GM21825 (cell line): ENCODE measurements around the gene TACC2.
A peak's percentile ranks its signal among the peaks of the same experiment; 100 is the strongest.
"Not testable (repeated sequence)": the region's sequence is repeated elsewhere in the genome, so short reads cannot be mapped to it uniquely, and the experiment has no call there.

ENCODE experiments used
- ATAC-seq: cut with Tn5 transposase; IDR thresholded peaks from one replicate; pipeline ENCODE4 v1.9.1; 2021; ENCODE audit warnings: mild to moderate bottlenecking, moderate library complexity; ENCODE audit not compliant: unreplicated experiment

Gene TACC2, protein sequence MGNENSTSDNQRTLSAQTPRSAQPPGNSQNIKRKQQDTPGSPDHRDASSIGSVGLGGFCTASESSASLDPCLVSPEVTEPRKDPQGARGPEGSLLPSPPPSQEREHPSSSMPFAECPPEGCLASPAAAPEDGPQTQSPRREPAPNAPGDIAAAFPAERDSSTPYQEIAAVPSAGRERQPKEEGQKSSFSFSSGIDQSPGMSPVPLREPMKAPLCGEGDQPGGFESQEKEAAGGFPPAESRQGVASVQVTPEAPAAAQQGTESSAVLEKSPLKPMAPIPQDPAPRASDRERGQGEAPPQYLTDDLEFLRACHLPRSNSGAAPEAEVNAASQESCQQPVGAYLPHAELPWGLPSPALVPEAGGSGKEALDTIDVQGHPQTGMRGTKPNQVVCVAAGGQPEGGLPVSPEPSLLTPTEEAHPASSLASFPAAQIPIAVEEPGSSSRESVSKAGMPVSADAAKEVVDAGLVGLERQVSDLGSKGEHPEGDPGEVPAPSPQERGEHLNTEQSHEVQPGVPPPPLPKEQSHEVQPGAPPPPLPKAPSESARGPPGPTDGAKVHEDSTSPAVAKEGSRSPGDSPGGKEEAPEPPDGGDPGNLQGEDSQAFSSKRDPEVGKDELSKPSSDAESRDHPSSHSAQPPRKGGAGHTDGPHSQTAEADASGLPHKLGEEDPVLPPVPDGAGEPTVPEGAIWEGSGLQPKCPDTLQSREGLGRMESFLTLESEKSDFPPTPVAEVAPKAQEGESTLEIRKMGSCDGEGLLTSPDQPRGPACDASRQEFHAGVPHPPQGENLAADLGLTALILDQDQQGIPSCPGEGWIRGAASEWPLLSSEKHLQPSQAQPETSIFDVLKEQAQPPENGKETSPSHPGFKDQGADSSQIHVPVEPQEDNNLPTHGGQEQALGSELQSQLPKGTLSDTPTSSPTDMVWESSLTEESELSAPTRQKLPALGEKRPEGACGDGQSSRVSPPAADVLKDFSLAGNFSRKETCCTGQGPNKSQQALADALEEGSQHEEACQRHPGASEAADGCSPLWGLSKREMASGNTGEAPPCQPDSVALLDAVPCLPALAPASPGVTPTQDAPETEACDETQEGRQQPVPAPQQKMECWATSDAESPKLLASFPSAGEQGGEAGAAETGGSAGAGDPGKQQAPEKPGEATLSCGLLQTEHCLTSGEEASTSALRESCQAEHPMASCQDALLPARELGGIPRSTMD (N-terminal part only)

GRCh38 chr10:121988361-121989324 lies at the start of gene TACC2:
Gene TACC2 (plus strand): TSS chr10:121989163. CDS start chr10:122021982, 32,819 bp downstream.
- ATAC-seq, result no peak

- ATAC-seq, result no peak
Measured at GRCh38 chr10:121941532-121941931, 47.4 kb upstream of the TACC2 start.

- no peak for ATAC-seq
Measured at GRCh38 chr10:121942749-121943416, 46.1 kb upstream of the TACC2 start.

DNA sequence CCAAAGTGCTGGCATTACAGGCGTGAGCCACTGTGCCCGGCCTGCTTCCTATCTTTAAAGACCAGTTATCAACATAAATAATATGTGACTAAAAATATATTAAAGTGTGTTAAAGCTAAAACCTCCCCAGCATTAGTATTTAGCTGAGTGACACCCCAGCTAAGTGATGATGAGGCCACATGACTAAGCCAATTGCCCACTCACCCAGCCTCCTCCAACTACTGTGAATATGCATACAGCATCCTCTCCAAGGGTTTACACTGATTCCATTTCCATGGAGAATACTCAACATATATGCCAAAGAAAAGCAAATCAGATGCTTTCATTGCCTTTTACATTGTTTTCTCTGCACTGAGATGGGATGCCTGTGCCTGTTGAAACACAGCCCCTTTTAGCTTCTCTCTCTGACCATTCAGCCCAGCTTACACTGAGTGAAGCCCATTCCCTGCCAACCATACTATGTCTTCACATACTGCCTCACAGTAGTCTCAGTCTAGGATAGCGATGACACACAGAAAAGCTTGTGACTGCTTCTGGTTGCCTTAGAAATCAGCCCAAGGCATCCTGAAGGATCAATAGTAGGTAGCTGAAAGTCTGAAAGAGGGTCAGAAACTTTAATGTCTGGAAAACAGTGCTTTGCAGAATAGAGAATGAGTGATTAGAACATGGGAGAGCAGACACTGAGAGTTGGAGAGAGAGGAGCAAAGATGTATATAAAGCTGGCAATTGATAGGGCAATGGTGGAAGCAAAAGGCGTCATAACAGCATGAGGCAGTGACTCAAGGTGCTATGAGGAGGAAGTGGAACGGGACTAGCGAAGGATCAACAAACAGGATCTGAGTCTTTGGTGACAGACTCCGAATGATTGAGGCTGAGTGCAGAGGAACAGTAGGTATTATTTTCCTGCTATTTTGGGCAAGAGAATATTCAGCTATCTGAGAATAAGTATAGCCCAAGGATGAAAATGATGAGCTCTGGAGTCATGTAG lies 41.3 kb upstream of the TACC2 start:
- no peak for ATAC-seq

GRCh38 chr10:121949049-121949448 lies 39.9 kb upstream of the TACC2 start:
- no peak for ATAC-seq

DNA sequence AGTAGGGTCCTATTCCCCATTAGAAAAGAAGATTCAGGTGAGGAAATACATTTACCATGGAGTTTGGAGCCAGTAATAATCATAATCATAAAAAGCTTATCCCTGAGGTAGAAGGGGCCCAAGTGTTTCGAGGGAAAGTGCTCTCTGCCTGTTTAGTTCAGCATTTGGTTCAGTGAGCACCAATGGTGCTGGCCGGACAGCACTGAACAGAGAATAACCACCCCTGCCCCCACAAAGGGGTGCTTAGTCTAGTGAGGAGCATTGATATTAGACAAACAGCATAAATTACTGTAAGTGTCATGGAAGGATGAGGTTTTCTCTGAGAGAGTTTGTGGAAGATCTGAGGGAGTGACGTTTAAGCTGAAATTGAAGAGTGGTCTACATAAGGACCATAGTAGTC lies 39.5 kb upstream of the TACC2 start:
- ATAC-seq, result no peak

DNA sequence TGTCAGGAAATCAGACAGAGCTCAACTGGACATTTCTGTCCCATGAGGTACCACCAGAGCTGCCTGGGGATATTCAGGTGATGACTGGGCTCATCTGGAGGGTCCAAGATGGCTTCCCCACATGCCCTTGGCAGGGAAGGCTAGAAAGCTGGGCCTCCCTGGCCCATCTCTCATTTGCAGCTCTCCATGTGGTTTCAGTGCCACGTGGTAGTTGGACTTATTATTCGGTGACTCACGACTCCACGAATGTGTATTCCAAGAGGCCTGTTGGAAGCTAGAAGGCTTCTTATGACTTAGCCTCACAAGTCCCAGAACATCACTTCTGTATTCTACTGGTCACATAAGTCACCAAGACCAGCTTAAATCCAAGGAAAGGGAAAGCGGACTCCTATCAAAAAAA lies 36.7 kb upstream of the TACC2 start:
- ATAC-seq, result no peak

DNA sequence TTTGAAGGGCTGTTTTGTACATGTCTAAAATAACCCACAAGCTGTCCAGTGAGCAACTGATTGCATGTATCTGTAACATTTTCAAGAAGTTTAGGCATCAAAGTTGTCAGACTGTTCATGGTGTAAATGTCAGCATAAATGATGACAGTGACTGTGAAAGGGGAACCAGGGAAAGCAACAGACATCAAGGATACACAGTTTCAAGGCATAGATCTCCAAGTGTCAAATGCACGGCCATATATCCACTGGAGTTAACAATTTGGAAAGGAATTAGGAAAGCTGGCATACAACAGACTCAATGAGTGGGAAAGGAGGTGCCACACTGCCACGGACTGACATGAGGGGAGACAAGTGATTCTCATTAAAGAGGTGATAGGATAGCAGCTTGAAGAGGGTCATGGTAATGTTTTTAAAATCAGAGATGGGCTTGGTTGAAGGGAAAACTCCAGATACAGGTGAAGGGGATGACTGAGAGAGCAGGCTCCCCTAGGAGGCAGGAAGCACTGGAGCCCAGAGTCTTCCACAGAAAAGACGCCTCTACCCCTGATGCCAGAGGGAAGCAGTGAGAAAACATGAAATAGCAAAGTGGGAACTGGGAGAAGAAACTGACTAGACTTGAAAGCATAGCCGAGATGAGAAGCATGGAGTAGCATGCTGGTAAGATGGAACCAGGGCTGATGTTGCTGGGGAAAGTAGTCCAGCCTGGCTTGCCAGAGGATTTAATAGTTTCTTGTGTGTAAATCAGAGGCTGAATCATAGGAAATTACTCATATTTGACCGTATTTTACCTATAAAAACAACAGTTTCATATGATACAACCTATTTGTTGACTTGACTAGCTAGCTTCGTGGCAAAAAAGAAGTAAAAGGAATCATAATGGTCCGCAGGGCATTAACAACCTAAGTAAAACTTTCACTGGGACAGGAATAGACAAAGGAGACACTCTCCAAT lies 32.6 kb upstream of the TACC2 start:
- ATAC-seq, result no peak

DNA sequence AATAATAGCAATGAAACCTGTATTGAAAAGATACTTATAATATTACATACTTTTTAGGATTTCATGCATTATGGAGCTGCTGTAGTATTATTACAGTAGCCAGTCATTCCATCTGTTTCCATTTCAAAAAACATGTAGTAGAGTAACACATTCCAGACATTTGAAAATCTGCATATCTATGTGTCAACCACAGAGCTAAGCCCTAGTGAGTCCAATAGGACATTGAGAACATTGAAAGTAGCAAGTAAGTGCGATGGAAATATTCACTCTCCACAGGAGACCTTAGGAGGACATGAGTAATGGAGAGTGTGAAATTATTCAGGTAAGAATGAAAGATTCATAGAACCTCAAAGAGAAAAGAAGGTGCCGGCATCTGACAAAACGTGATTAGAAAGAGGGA lies 29.3 kb upstream of the TACC2 start:
- ATAC-seq, result no peak

DNA sequence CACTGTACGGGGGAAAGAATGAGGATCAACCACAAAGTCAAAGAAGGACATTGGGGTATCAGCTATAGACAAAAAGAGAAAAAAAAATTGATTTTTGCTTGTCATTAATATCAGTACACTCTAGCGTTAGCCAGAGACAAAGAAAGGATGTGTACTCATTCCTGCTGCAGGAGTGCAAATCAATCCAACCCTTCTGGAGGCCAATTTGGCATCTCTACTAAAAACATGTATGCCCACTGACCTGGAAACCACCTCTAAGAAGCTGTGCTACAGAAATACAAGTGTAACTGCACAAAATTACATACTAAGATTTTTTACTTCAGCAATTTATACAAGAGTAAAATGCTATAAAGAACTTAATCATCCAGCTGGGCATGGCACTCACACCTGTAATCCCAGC lies 27.5 kb upstream of the TACC2 start:
- ATAC-seq, result no peak

DNA sequence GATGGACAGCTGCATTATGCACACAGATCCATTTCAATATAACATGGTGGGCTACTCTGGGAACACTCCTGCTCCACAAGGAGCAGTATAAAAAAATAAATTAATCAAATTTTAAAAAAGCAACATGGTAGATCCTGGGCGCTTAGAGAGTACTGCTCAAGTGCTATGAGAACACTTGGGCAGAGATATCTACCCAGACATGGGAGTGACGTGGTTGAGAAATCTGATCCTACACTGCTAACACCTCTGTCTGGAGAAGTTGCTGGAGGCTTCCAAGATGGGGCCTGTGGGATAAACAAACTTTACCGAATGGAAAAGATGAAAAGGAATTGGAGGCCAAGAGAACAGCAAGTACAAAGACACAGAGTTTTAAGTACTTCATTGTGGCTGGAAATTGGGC lies 23.0 kb upstream of the TACC2 start:
- ATAC-seq, result no peak

DNA sequence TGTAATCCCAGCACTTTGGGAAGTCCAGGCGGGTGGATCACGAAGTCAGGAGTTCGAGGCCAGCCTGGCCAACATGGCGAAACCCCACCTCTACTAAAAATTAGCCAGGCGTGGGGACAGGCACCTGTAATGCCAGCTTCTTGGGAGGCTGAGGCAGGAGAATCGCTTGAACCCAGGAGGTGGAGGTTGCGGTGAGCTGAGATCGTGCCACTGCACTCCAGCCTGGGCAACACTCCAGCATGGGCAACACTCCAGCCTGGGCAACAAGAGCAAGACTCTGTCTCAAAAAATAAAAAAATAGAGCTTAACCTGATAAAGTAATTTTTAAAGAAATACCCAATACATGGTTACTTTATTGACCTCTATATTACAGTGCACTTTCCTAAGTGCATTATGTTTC lies 19.9 kb upstream of the TACC2 start:
- ATAC-seq, result not testable (repeated sequence)

- peak; percentile 19 for ATAC-seq
Measured at GRCh38 chr10:121974019-121974534, 14.9 kb upstream of the TACC2 start.

DNA sequence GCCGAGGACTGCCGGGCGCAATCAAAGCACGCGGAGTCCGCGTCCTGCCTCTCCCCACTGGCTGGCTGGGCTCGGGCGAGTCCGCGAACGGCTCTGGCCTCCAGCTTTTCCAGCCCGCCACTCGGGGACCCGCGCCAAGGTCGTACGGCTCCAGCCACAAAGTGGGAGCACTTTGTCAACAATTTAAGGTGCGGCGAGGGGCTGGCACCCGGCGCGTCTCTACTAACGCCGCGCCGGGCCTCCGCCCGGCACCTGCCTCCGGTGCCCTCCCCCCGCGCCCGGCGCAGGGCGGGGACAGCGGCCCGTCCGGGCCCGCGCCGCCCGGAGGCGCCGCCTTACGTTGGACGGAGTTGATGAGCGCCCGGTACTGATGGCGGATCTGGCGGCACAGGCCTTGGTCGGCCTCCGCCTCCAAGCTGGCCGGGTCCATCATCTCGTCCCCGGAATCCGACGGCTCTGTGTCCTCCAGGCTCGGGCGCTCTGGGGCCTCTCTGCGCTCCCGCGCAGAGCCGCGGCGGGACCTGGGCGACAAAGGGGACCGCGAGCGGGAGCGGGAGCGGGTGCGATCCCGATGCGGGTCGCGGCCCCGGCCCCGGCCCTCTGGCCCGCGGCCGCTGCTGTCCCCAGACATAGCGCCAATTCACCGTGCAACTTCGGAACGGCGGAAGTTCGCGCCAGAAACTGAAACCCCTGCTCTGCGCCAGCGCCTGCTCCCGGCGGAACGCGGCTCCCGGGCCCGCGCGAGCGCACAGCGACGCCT lies 14.2 kb upstream of the TACC2 start, which contains the start of gene NSMCE4A:
Gene NSMCE4A, minus strand, starts transcription at position 683 of the 760 bp plus-strand sequence. Its CDS starts 52 bp downstream, at position 631.
- ATAC-seq, result peak; percentile 91

DNA sequence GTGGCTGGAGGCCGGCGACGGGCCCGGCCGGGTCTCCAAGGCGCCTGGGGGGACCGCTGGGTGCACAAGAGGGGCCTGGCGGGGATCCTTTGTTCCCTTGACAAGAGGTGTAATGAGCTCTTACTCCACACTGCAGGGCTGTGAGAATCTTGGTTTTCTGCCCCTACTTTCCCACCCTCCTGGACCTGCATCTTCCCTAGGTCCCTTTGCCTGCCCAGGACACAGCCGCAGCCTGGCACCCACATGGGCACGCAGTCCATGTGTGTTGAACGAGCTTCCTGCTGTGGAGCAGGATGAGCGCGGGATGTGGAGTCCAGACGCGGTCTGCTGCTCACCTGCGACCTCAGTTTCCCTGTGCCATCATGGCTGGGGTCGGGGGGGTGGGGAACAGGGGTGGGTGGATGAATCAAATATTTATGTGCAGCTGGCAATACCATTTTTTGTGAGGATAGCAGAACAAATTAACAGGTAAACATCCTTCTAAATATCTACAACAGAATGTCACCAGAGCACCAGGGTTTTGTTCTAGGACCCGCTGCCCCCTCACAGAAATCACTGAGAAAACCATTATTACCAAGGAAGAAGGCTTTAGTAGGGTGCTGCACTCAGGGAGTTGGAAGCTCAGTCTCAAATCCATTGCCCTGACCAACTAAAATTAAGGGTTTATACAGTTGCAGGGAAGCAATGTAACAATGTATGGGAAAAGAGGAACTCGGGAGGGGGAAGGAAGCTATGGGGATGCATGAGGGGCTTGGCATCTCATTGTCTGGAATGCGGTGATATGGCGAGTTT lies 13.5 kb upstream of the TACC2 start:
- no peak for ATAC-seq
